Activated CD8-positive, alpha-beta memory T cell treated with anti-CD3 and anti-CD28 coated beads for 1 hour (primary cell): Measurements from ENCODE around the gene CDHR4.
A peak's percentile ranks its signal among the peaks of the same experiment; 100 is the strongest.
"Not testable (repeated sequence)": the region's sequence is repeated elsewhere in the genome, so short reads cannot be mapped to it uniquely, and the experiment has no call there.

Experiments used
- DNase-seq, 2 donors: peaks; one replicate each; pipeline ENCODE4 v3.0.0-alpha.2; 2020; ENCODE audit warnings: low read depth in 1 of 2; ENCODE audit errors: extremely low read depth in 1 of 2

The CDHR4 gene

GRCh38 chr3:49803465-49804140, 3.9 kb upstream of the CDHR4 start:
- no peak for DNase-seq

- DNase-seq, result peak; percentile 66 to 82
Observed at GRCh38 chr3:49802719-49803464, 3.2 kb upstream of the CDHR4 start, which contains the start of gene INKA1. Gene INKA1 (plus strand): TSS chr3:49803261. CDS start chr3:49803393, 132 bp downstream.

GRCh38 chr3:49801160-49801559, 1.5 kb upstream of the CDHR4 start:
- no peak for DNase-seq

- DNase-seq, result no peak
Observed at GRCh38 chr3:49799105-49799504, 568 bp downstream of the CDHR4 start.

GRCh38 chr3:49794926-49795905, 4.5 kb downstream of the CDHR4 start:
- DNase-seq, result no peak

GRCh38 chr3:49794431-49794830, 5.2 kb downstream of the CDHR4 start:
- DNase-seq, result no peak

GRCh38 chr3:49793486-49794085, 6.1 kb downstream of the CDHR4 start:
- DNase-seq, result no peak

- DNase-seq, result no peak
Observed at GRCh38 chr3:49792371-49793150, 7.1 kb downstream of the CDHR4 start.

- no peak for DNase-seq
Observed at GRCh38 chr3:49791571-49791970, 8.1 kb downstream of the CDHR4 start.

- no peak for DNase-seq
Observed at GRCh38 chr3:49790626-49791411, 8.9 kb downstream of the CDHR4 start.

- no peak for DNase-seq
Observed at GRCh38 chr3:49788056-49788455, 11.6 kb downstream of the CDHR4 start.

- DNase-seq, result no peak
Observed at GRCh38 chr3:49787536-49787935, 12.1 kb downstream of the CDHR4 start.

- no peak for DNase-seq
Observed at GRCh38 chr3:49787182-49787464, 12.6 kb downstream of the CDHR4 start.

- DNase-seq, result peak; percentile 98 to 99
Observed at GRCh38 chr3:49786357-49787181, 13.1 kb downstream of the CDHR4 start, which contains the start of gene IP6K1. Gene IP6K1 (minus strand): TSS chr3:49786542. CDS start chr3:49748040, 38,502 bp downstream.

GRCh38 chr3:49785565-49786356, 13.9 kb downstream of the CDHR4 start:
- DNase-seq, result no peak

- not testable (repeated sequence) for DNase-seq
Observed at GRCh38 chr3:49782277-49782676, 17.4 kb downstream of the CDHR4 start.

- DNase-seq, result no peak
Observed at GRCh38 chr3:49781415-49782199, 18.1 kb downstream of the CDHR4 start.
